ENCODE data around the gene IRX3. TPM values are rescaled to one million over a fixed set of nuclear protein-coding genes. Genes with fewer than 3 reads are reported as not detected.

Gene IRX3
- total RNA-seq, 2 donors from 2014 or later, result 0.54 TPM; not detected in 1

GRCh38 chr16:54281535-54282201, 4.9 kb downstream of the IRX3 start:
- H3K4me1 ChIP-seq, result peaks cover 11% of the 10 kb centered on the region
- H3K36me3 ChIP-seq, result no peaks in the 10 kb centered on the region
- H3K27me3 ChIP-seq, result peaks cover 56% of the 10 kb centered on the region
- H3K9me3 ChIP-seq, result no peaks in the 10 kb centered on the region
- H3K27ac ChIP-seq, result no peak overlapping the region
- TF ChIP-seq CTCF (IDR thresholded peaks at IDR 0.05), result no peak
- H3K4me3 ChIP-seq, result peak overlapping the region; percentile 2
- no peak for DNase-seq
- intact Hi-C loops (cut with DNase I), result loop anchor here (10.0 kb wide), 1 partner anchor 653 kb away; the partner anchor contains the start of gene IRX5
- no peak overlapping the region for H3K9ac ChIP-seq (ENCODE audit: low read depth in 2 of 2, low read length in 2 of 2)

- H3K36me3 ChIP-seq, result no peaks in the 10 kb centered on the region
- no peak overlapping the region for H3K9ac ChIP-seq (ENCODE audit: low read depth in 2 of 2, low read length in 2 of 2)
- DNase-seq, result no peak
- no peak overlapping the region for H3K27ac ChIP-seq
- H3K9me3 ChIP-seq, result no peaks in the 10 kb centered on the region
- H3K4me1 ChIP-seq, result peaks cover 11% of the 10 kb centered on the region
- no peak for TF ChIP-seq CTCF (IDR thresholded peaks at IDR 0.05)
- no peak overlapping the region for H3K4me3 ChIP-seq
- intact Hi-C loops (cut with DNase I), result loop anchor here (10.0 kb wide), 1 partner anchor 654 kb away; the partner anchor contains the start of gene IRX5
- H3K27me3 ChIP-seq, result peaks cover 49% of the 10 kb centered on the region
Measured at GRCh38 chr16:54280751-54281150, 5.8 kb downstream of the IRX3 start.

GRCh38 chr16:54277845-54278703, 8.5 kb downstream of the IRX3 start:
- intact Hi-C loops (cut with DNase I), result no loop called here
- peaks cover 22% of the 10 kb centered on the region for H3K27me3 ChIP-seq
- H3K36me3 ChIP-seq, result no peaks in the 10 kb centered on the region
- H3K9ac ChIP-seq (ENCODE audit: low read depth in 2 of 2, low read length in 2 of 2), result no peak overlapping the region
- no peak overlapping the region for H3K27ac ChIP-seq
- DNase-seq, result no peak
- H3K4me3 ChIP-seq, result no peak overlapping the region
- H3K4me1 ChIP-seq, result peaks cover 11% of the 10 kb centered on the region
- no peaks in the 10 kb centered on the region for H3K9me3 ChIP-seq
- no peak for TF ChIP-seq CTCF (IDR thresholded peaks at IDR 0.05)

GRCh38 chr16:54275956-54276355, 10.6 kb downstream of the IRX3 start:
- Histone ChIP-seq H3K9ac (ENCODE audit: low read depth in 2 of 2, low read length in 2 of 2) (no peak overlapping the region), H3K4me3 (no peak overlapping the region), H3K27me3 (peaks cover under 1% of the 10 kb centered on the region), H3K9me3 (no peaks in the 10 kb centered on the region), H3K4me1 (no peaks in the 10 kb centered on the region), H3K27ac (no peak overlapping the region), H3K36me3 (no peaks in the 10 kb centered on the region)
- no peak for TF ChIP-seq CTCF (IDR thresholded peaks at IDR 0.05)
- intact Hi-C loops (cut with DNase I), result no loop called here
- no peak for DNase-seq

GRCh38 chr16:54273566-54273965, 13.0 kb downstream of the IRX3 start:
- Histone ChIP-seq H3K4me1 (no peaks in the 10 kb centered on the region), H3K27me3 (no peaks in the 10 kb centered on the region), H3K9ac (ENCODE audit: low read depth in 2 of 2, low read length in 2 of 2) (no peak overlapping the region), H3K36me3 (no peaks in the 10 kb centered on the region), H3K9me3 (no peaks in the 10 kb centered on the region), H3K27ac (no peak overlapping the region), H3K4me3 (no peak overlapping the region)
- intact Hi-C loops (cut with DNase I), result no loop called here
- no peak for DNase-seq
- TF ChIP-seq CTCF (IDR thresholded peaks at IDR 0.05), result no peak
